NB4 (cell line): ENCODE results near the gene ABCB8.

Source experiments
- MYC ChIP-seq: IDR thresholded peaks from 2 replicates; pipeline ENCODE4 v1.6.1; 2011; ENCODE audit warnings: low read depth, low read length
- POLR2A ChIP-seq: IDR thresholded peaks from 2 replicates; pipeline ENCODE4 v1.6.1; 2011; ENCODE audit warnings: mild to moderate bottlenecking; ENCODE audit not compliant: insufficient read length; ENCODE audit errors: extremely low read depth
- TF ChIP-seq, protein P1 (sequence below): IDR thresholded peaks from one replicate; pipeline ENCODE4 v1.5.1; 2012; ENCODE audit warnings: low read depth, low read length
- TF ChIP-seq, protein P2 (sequence below): IDR thresholded peaks from 2 replicates; pipeline ENCODE4 v1.6.1; 2011; ENCODE audit warnings: low read depth, low read length

DNA sequence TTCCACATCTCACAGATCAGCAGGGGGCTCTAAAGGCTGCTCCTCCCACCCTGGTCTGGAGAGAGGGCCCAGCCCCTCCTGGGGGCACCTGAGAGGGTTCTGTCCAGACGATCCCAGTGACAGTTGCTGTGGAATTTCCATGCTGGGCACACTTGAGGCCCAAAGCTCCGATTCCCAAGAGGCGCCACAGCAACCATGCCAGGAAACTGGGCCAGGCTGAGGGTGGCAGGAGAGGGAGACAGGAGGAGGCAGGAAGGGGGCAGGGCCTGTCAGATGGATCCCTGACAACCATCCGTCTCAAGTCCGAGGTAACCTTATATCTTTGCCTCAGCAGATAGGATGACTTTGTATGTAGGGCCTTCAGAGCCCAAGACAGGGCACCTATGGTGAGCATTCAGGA lies 41.7 kb upstream of the ABCB8 start:
- TF ChIP-seq POLR2A (no peak), MYC (no peak)
- TF ChIP-seq, protein P1, sequence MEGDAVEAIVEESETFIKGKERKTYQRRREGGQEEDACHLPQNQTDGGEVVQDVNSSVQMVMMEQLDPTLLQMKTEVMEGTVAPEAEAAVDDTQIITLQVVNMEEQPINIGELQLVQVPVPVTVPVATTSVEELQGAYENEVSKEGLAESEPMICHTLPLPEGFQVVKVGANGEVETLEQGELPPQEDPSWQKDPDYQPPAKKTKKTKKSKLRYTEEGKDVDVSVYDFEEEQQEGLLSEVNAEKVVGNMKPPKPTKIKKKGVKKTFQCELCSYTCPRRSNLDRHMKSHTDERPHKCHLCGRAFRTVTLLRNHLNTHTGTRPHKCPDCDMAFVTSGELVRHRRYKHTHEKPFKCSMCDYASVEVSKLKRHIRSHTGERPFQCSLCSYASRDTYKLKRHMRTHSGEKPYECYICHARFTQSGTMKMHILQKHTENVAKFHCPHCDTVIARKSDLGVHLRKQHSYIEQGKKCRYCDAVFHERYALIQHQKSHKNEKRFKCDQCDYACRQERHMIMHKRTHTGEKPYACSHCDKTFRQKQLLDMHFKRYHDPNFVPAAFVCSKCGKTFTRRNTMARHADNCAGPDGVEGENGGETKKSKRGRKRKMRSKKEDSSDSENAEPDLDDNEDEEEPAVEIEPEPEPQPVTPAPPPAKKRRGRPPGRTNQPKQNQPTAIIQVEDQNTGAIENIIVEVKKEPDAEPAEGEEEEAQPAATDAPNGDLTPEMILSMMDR: no peak
- TF ChIP-seq, protein P2, sequence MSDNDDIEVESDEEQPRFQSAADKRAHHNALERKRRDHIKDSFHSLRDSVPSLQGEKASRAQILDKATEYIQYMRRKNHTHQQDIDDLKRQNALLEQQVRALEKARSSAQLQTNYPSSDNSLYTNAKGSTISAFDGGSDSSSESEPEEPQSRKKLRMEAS: no peak
